Stimulated activated CD4-positive, alpha-beta T cell treated with anti-CD3 and anti-CD28 coated beads, Interleukin-4, amount 100 ng/mL, for 48 hours (primary cell): ENCODE measurements around the gene ATP6V1C2.
"Not testable (repeated sequence)": the region's sequence is repeated elsewhere in the genome, so short reads cannot be mapped to it uniquely, and the experiment has no call there.

ENCODE experiments used
- DNase-seq, 2 donors: peaks; one replicate each; pipeline ENCODE4 v3.0.0-alpha.2; 2020; ENCODE audit warnings: low read depth in 2 of 2

The ATP6V1C2 gene

DNA sequence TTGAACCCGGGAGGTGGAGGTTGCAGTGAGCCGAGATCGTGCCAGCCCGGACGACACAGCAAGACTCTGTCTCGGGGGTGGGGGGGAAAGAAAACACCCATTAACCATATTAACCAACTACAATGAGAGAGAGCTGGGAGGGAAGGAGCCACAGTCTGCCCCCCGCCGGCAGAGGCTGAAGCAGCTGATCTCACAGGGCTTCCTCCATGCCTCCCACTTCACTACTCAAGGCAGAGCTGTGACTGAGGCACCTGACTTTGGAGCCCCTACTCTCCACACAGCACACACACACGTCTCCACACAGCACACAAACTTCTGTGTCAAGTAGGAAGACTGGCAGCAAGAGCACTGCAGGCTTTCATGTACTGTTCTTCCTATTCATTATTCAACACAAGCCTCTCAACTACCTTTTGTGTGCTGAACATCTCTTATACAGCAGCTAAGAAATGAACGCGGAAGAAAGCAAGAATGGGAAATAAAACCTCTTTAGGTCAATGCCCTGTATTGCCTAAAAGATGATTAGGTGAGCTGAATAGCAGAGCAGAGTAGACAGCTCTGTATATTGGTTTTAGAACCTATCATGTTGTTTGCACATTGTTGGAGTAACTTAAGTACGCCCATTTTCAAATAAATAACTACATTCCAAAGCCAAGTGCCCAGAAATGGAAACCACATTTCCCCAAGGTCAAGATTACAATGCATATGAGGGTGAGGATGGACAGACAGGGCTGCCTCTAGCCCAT is 65.0 kb downstream of the ATP6V1C2 start:
- no peak for DNase-seq

DNA sequence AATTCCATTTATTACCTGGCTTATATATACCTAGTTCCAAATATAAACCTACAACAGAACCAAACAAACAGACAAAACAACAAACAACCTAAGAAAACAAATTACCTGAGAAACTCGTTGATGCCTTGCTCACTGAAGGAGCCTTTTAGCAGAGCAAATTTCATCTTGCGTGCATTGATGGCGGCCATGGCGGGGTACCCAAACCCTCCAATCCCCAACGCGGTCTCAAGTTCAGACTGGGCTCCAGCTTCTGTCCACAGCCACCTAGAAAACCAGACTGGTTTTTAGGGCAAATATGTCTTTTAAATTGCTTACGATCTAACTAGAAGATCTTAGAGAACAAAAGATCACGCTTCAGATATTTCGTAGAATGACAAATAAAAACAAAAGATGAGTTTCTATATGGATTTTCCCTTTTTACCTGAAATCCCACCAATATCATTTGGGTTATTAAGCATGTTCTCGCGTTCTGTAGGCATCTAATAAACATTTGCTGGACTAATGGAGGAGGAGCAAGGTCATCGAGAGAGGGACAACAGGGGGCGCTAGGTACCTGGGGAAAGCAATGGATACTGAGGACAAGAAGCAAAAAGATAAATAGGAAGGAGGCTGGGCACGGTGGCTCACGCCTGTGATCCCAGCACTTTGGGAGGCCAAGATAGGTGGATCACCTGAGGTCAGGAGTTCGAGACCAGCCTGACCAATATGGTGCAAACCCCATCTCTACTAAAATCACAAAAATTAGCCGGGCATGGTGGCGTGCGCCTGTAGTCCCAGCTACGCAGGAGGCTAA is 65.9 kb downstream of the ATP6V1C2 start:
- peak; percentile 23 to 38 for DNase-seq

DNA sequence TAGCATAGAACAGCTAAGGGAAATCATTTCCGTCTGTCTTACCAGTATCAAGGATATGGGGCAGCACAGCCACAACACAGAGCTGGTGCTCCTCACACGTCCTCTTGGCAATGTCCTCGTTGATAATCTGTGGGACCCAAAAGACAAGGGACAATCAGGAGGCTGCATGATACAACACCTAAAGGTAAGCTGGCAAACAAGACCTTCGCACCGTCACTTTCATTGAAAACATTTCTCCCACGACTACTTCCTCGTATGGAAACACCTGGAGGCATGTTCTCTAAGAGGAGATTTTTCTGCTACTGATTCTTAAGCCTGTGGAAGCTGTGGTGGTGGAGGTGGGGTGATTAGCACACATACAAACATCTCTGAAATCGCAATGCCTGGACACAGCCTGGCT is 67.4 kb downstream of the ATP6V1C2 start:
- DNase-seq: no peak

DNA sequence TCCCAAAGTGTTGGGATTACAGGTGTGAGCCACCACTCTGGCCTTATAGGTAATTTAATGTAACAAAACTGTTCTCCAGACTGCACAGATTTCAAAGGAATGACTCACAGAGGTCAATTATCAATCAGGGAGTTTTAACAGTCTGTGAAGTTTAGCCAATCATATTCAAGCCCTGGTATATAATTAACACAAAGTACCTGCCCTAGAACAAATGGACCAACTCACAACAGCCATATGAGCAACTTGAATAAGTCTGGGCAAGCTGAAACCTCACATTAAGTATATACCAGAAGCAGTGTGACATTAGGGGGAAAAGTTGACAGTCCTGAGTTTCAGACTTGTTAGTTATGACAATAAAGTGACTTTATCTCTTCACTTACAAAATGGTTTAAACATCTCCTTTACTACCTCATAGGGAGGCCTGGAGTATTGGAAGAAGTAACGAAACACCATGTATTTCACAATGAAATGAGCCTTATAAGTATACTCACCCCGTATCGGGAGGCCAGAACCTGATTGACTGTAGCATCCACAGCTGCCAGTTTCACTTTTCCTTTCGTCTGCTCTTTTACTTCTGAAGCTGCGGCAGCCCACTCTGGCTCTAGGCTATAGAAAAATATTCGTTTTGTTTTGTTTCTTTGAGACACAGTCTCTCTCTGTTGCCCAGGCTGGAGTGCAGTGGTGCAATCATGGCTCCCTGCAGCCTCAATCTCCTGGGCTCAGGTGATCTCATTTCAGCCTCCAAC is 69.0 kb downstream of the ATP6V1C2 start:
- DNase-seq: no peak

DNA sequence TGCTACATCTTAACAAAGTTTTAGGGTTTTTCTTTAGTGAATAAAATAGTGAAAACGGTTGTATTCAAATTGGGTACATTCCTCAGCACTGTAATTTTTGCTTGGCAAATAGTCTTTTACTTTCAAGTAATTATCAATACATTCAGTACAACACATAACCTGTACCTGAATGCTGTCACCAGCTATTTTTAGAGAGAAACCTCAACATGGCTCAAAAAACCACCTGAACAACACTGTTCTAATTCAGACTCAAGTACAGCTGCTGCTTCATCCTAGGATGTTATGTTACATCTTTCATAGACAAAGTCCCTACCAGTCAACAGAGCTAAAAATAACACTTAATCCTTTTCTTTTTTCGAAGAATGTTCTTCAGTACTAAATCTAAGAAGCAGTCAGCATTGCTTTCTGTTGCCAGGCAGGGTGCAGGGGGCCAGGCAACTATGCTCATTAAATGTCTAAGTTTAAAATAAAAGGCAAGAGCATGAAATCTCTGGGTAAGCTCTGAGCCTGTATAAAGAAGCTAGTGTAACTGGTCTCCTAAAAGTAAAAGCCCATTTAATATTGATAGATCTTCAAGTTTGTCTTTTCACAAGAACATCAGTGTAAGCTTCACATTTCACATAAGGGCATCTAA is 70.7 kb downstream of the ATP6V1C2 start:
- DNase-seq: no peak

DNA sequence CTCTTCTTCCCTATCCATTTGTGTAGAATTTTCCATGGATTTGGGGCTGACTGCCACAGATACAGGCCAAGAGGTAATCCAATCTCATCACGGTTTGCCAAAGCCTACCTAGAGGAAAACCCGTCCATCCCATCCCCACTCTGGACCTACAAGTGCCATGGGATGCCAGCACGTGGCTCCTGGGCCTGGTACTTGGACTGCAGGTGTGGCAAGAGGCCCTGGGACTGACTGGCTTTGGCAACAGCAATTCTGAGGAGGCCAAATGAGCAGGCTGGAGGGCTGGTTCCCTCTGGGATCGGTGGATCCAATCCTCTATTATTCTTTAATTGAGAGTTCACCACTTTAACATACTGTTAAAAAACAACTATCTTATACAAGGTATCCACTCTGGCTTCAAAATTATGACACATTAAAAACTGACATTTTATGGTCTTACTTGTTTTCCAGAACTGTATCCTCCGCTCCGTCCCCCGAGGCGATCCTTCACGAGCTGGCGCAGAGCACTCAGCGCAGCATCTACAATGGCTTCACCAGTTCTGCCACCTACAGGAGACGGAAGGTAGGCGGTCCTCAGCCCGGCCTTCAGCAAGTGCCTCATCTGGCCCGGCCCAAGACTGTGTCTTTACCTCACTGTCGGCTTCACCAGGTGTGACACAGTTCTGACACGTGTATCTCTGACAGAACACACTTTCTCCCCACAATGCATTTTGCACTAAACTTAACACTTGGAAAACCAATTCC is 71.4 kb downstream of the ATP6V1C2 start:
- DNase-seq: no peak

DNA sequence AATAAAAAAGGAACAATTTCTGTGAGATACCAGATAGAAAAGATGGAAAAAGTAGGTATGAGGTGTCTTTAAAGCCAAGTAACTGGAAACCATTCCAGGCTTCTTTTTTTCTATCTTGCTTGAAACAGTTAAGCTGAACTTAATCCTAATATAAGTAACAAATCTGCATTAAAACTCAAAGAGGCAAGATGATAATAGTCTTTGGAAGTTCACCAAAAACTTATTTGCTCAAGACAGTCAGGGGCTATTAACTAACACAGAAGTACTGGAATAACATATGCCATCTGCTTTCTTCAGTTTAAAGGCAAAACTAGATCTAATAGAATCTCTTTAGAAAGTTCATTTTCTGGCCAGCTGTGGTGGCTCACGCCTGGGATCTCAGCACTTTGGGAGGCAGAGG is 72.4 kb downstream of the ATP6V1C2 start:
- no peak for DNase-seq

DNA sequence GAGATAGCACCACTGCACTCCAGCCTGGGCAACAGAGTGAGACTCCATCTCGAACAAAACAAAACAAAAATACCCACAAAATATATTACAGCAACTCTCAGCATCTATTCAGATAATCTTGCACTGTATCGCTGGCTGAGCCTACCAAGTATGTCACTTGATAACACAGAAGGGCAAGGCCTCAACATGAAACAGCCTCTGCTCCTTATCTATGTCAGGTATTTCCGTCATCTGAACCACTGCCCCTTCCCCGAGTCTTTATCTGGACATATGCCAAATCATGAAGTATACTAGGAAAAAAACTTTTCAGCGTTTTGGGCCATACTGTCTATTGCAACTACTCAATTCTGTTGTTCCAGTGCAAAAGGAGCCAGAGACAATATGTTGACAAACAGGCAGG is 73.4 kb downstream of the ATP6V1C2 start:
- DNase-seq: no peak

DNA sequence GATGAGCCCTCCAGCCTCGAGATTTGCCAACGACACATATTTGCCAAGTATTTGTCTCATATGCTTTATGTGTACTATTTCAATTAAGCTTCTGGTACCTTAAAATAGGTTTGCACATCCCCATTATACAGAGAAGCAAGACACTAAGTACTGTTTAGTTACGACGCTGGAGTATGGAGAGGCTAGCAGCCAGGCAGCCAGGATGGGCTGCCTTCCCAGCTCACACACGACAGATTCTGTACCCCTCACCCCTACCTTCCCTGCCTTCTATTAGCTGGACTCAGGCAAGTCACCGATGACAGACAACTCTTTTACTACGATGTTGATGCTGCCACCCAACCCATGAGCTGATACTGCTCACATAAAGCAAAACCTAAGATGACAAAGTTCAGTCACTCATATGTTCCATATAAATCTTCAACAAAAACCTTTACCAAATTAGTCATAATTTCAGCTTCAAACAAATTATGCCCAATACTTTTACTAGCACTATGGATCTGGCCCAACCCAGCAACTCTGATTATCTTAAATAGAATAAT is 74.1 kb downstream of the ATP6V1C2 start:
- no peak for DNase-seq

DNA sequence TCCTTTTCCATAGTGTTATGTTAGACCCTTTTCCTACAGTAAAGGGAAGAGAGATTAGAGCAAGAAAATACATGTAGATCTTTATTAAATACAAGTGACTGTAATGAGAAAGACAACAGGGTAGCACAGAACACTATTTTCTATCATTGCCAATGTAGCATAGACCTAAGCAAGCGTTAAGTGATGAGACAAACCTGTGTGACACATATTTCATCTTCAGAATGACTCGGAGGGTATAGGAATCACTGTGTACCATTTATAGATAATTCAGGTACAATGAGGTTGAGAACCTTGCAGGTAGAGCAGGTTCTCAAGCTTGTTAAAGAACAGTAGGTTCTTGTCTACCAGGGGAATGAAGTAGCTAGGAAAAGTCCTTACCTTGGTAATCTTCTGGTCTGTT is 75.3 kb downstream of the ATP6V1C2 start:
- DNase-seq: no peak

DNA sequence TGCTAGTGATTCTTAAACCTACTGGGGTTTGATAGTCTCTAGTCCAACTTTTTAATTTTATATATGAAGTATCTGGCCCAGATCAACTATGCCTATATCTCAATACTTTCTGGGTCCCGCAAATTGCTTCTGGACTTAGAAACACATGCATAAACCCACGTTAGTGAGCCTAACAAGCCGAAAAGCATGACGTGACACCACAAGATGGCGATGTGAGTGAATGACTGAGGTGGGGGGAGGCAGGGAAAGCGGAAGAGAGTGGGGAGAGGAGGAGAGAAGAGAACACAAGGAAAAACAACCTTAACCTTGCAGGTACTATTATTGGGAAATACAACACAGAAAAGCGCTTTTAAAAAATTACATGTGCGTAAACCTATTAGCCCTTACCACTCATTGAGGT is 77.4 kb downstream of the ATP6V1C2 start:
- DNase-seq: no peak

DNA sequence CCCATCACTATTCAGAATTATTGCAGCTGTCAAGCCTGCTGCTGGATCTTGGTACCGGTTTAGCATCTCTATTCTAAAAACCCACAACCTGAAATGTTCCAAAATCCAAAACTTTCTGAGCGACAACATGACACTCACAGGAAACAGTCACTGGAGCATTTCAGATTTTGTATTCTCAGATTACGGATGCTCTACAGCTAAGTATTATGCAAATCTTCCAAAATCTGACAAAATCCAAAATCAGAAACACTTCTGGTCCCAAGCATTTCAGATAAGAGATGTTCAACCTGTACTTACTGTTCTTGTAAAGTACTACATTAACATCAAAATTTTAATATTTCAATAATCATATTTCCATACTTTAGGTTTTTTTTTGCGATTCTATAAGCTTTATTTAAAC is 78.7 kb downstream of the ATP6V1C2 start:
- no peak for DNase-seq

DNA sequence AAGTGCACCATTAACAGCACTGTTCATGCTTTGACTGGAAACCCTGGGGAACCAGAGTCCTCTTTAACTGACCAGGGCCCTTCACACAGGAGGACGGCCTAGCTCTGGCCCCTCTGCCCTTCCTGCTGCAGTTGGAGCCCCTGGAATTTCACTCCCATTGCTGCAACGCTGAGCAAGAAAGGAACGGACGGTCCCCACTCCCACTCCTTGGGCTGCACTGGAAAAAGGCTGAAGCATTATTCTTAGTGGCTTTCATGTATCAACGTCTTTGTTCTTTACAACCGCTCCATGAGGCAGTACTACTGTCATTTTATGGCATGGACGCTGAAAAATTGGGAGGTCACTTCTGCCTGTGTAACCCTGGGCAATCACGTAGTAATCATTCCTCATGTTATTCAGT is 81.2 kb downstream of the ATP6V1C2 start:
- no peak for DNase-seq

DNA sequence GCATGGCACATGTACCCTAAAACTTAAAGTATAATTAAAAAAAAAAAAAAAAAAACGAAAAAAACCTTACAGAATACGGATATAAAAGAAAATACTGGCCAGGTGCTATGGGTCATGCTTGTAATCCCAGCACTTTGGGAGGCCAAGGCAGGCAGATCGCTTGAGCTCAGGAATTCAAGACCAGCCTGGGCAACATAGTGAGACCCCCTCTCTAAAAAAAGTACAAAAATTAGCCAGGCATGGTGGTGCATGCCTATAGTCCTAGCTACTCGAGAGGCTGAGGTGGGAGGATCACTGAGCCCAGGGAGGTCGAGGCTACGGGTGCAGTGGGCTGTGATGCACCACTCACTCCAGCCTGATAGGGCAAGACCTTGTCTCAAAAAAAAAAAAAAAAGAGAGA is 84.6 kb downstream of the ATP6V1C2 start:
- DNase-seq: not testable (repeated sequence)

DNA sequence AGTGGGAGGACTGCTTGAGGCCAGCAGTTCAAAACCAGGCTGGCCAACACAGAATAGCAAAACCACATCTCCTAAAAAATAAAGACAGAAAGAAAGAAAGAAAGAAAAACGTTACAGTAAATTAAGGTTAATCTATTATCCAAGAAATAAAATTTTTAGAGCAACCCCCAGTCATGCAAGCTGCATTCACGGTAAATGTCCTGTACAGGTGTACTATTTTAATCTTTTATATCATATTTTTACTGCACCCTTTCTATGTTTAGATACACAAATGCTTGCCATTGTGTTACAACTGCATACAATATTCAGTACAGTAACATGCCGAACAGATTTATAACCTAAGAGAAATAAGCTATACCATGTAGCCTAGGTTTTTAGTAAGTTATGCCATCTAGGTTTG is 85.1 kb downstream of the ATP6V1C2 start:
- DNase-seq: no peak

DNA sequence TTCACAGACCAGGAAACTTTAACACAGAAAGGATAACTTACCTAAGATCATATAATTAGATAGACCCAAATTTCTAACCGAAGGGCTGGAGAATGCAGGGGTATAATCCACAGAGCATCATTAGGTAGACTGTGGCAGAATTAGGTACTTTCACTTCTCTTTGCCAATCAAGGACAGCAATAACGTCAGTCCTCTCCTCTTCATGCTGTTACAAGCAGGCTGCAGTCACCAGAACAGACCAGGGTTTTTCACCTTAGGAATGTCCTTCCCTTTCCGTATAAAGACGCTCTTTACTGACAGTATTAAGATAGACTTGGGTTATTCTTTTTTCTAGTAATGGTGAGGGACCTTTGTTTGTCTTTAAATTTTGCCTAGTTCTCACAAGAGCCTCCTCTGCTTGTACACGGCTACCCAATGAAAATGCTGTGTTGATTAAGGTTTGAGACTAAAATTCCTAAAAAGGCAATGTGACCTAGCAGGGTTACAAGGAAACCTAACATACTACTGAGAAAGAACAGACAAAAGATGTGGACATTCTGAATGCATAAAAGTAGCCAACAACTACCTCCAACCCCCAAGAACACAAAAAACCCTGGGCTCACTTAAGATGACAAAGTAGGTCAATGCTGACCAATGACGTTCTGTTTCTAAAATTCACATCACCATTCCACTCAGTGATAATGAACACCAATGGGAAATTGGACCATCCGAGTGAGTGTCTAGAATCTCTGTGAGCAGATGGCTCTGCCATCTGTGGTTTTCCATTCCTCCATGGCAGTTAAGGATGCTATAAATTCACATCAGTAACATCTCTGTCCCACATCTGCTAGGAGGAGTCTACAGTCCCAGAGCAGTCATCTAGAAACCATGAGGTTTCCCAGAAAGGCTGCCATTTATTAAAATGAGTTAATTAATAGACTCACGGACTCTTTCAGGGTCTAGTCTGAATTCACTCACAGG is 89.1 kb downstream of the ATP6V1C2 start:
- DNase-seq: no peak

DNA sequence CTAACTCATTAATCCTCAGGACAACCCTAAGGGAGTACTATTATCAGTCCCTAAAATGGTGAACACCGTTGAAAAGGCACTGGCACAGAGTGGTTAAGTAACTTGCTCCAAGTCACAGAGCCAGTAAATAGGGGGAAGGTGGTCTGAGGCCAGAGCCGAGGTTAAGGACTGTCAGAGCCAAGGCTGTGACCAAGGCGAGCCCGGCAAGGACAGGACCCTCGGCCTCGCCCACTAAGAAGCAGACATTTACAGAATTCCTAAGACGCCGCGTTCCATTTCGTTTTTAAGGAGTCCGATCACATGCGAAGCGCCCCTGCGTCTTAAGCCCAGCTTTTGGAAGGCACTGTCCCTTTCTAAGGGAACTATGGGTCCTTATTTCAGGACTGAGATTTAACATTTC is 90.1 kb downstream of the ATP6V1C2 start:
- DNase-seq: no peak

DNA sequence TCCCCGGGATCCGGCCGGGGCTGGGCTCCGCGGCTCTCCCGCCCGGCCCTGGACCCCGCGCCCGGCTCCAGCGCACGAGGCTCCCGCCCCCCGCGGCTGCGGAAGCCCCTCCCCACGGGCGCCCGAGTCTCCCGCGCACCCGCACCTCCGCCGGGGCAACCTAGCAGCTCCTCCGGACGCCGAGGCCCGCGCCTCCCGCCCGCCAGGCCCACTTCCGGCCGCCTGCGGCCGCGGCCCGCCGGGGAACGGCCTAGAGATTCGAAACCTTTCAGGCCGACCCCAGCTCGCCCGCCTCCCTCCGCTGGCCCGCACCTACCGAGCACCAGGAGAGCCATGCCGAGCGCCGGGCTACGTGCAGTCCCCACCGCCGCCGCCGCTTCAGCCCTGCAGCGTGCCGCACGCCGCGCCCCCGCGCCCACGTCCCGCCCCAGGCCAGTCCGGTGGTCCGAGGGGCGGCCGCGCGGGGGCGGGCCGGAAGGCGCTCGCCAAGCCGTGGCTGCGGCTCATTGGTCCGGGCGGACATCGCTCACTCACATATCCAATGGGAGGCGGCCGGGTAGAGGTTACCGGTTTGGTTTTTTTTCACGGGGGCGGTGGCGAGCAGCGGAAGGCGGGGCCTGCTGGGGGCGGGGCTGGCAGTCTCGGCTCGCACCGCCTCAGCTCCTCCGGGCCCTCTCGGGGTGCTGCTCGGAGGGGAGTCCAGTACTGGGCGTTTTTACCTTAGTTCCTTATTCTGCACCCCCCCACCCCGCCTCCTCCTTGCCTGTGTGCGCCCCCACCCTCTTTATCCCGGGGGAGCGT is 91.1 kb downstream of the ATP6V1C2 start, which contains the start of gene PDIA6:
Gene PDIA6 (minus strand): TSS at position 424 of the 801 bp plus-strand sequence. CDS start 89 bp downstream, at position 335.
- DNase-seq: peak; percentile 91 to 94
